ENCODE data around the gene UBE4B.
"Not testable (repeated sequence)": the region's sequence is repeated elsewhere in the genome, so short reads cannot be mapped to it uniquely, and the experiment has no call there.

Gene UBE4B

GRCh38 chr1:10045480-10046355 lies 13.0 kb downstream of the UBE4B start:
- DNase-seq, result no peak

GRCh38 chr1:10046356-10047085 lies 13.8 kb downstream of the UBE4B start:
- DNase-seq, result no peak

GRCh38 chr1:10048601-10049000 lies 15.8 kb downstream of the UBE4B start:
- no peak for DNase-seq

GRCh38 chr1:10050611-10051010 lies 17.9 kb downstream of the UBE4B start:
- no peak for DNase-seq

- DNase-seq, result no peak
These were observed 18.9 kb downstream of the UBE4B start for GRCh38 chr1:10051656-10052055.

GRCh38 chr1:10052347-10052746 lies 19.6 kb downstream of the UBE4B start:
- no peak for DNase-seq

- no peak for DNase-seq
These were observed 21.7 kb downstream of the UBE4B start for GRCh38 chr1:10054465-10054864.

GRCh38 chr1:10056599-10056987 lies 23.8 kb downstream of the UBE4B start:
- no peak for DNase-seq

- DNase-seq, result no peak
These were observed 24.6 kb downstream of the UBE4B start for GRCh38 chr1:10057343-10057742.

- no peak for DNase-seq
These were observed 25.0 kb downstream of the UBE4B start for GRCh38 chr1:10057796-10058195.

GRCh38 chr1:10059342-10059718 lies 26.6 kb downstream of the UBE4B start:
- DNase-seq, result no peak

- no peak for DNase-seq
These were observed 27.7 kb downstream of the UBE4B start for GRCh38 chr1:10060311-10061100.

GRCh38 chr1:10061276-10061675 lies 28.5 kb downstream of the UBE4B start:
- DNase-seq, result no peak

- no peak for DNase-seq
These were observed 31.1 kb downstream of the UBE4B start for GRCh38 chr1:10063878-10064277.

- DNase-seq, result no peak
These were observed 31.9 kb downstream of the UBE4B start for GRCh38 chr1:10064416-10065343.

GRCh38 chr1:10065344-10065685 lies 32.6 kb downstream of the UBE4B start:
- DNase-seq, result no peak

GRCh38 chr1:10065760-10066159 lies 33.0 kb downstream of the UBE4B start:
- DNase-seq, result no peak

GRCh38 chr1:10068605-10069294 lies 36.0 kb downstream of the UBE4B start:
- DNase-seq, result no peak

- no peak for DNase-seq
These were observed 37.4 kb downstream of the UBE4B start for GRCh38 chr1:10070206-10070605.

GRCh38 chr1:10071640-10072039 lies 38.9 kb downstream of the UBE4B start:
- DNase-seq, result no peak

GRCh38 chr1:10073371-10073770 lies 40.6 kb downstream of the UBE4B start:
- not testable (repeated sequence) for DNase-seq

All from SHP77 treated with DMSO at 0.1 percent for 48 hours (cell line).